GM20000 (cell line): ENCODE results near the gene EIF4E3.

Experiments
- DNase-seq: peaks from one replicate; pipeline ENCODE4 v3.0.0; 2012; ENCODE audit warnings: low spot score
- CTCF ChIP-seq: IDR thresholded peaks from 2 replicates; pipeline ENCODE4 v1.5.1; 2012; ENCODE audit warnings: mild to moderate bottlenecking, control low read depth; ENCODE audit errors: extremely low read depth, missing control alignments

Gene EIF4E3

GRCh38 chr3:71659864-71660591 is 65.2 kb downstream of the EIF4E3 start:
- TF ChIP-seq CTCF: no peak
- no peak for DNase-seq

GRCh38 chr3:71657831-71658530 is 67.2 kb downstream of the EIF4E3 start:
- no peak for TF ChIP-seq CTCF
- no peak for DNase-seq

GRCh38 chr3:71655061-71655460 is 70.1 kb downstream of the EIF4E3 start:
- DNase-seq: no peak

GRCh38 chr3:71653414-71653807 is 71.8 kb downstream of the EIF4E3 start:
- no peak for DNase-seq
- TF ChIP-seq CTCF: no peak

More at GRCh38 chr3:71655061-71655460, 70.1 kb downstream of the EIF4E3 start:
- TF ChIP-seq CTCF: no peak

- no peak for TF ChIP-seq CTCF
- peak; percentile 32 for DNase-seq
Observed at GRCh38 chr3:71652781-71653413, 72.3 kb downstream of the EIF4E3 start.

- no peak for DNase-seq
- no peak for TF ChIP-seq CTCF
Observed at GRCh38 chr3:71651625-71652024, 73.6 kb downstream of the EIF4E3 start.

GRCh38 chr3:71650372-71650771 is 74.8 kb downstream of the EIF4E3 start:
- no peak for TF ChIP-seq CTCF
- DNase-seq: no peak
